Coronary artery (tissue), 2 donors: ENCODE measurements around the gene CNTN2.

Experiments used
- DNase-seq: peaks from one replicate; pipeline ENCODE4 v3.0.0-alpha.2; 2017; ENCODE audit warnings: low spot score
- H3K27ac ChIP-seq, 2 donors: fragments of 200-600 bp; sonication (generic); one replicate each; pipeline ENCODE4 v1.5.1; 2016 to 2019
- H3K4me3 ChIP-seq: fragments of 200-600 bp; sonication (generic); 2 replicates; pipeline ENCODE4 v1.5.1; 2016; ENCODE audit warnings: mild to moderate bottlenecking, moderate library complexity
- CTCF ChIP-seq: fragments of 200-600 bp; sonication (generic); IDR thresholded peaks from one replicate; pipeline ENCODE4 v1.5.1; 2019; ENCODE audit warnings: antibody characterized with exemption

Gene CNTN2

GRCh38 chr1:205064301-205064700, 21.3 kb downstream of the CNTN2 start:
- Histone ChIP-seq H3K27ac (no peak overlapping the region), H3K4me3 (no peak overlapping the region)
- TF ChIP-seq CTCF = no peak
- DNase-seq = no peak

- DNase-seq = peak; percentile 53
- no peak overlapping the region for H3K27ac ChIP-seq
- H3K4me3 ChIP-seq = no peak overlapping the region
- no peak for TF ChIP-seq CTCF
Measured at GRCh38 chr1:205064741-205065316, 21.8 kb downstream of the CNTN2 start.

- no peak for TF ChIP-seq CTCF
- H3K4me3 ChIP-seq = no peak overlapping the region
- peak; percentile 64 for DNase-seq
- H3K27ac ChIP-seq = no peak overlapping the region
Measured at GRCh38 chr1:205065666-205066065, 22.7 kb downstream of the CNTN2 start.

- Histone ChIP-seq H3K4me3 (no peak overlapping the region), H3K27ac (no peak overlapping the region)
- DNase-seq = peak; percentile 61
- no peak for TF ChIP-seq CTCF
Measured at GRCh38 chr1:205066141-205066818, 23.3 kb downstream of the CNTN2 start.

- TF ChIP-seq CTCF = no peak
- DNase-seq = peak; percentile 53
Measured at GRCh38 chr1:205067031-205067430, 24.0 kb downstream of the CNTN2 start.

GRCh38 chr1:205068001-205068400, 25.0 kb downstream of the CNTN2 start:
- Histone ChIP-seq H3K27ac (no peak overlapping the region), H3K4me3 (no peak overlapping the region)
- no peak for DNase-seq
- TF ChIP-seq CTCF = no peak

More at GRCh38 chr1:205067031-205067430, 24.0 kb downstream of the CNTN2 start:
- no peak overlapping the region for H3K27ac ChIP-seq
- no peak overlapping the region for H3K4me3 ChIP-seq

GRCh38 chr1:205068457-205069040, 25.5 kb downstream of the CNTN2 start:
- TF ChIP-seq CTCF = no peak
- no peak for DNase-seq
- Histone ChIP-seq H3K4me3 (no peak overlapping the region), H3K27ac (no peak overlapping the region)
